GM18520 (cell line): ENCODE results near the gene FRAS1.
"Not testable (repeated sequence)": the region's sequence is repeated elsewhere in the genome, so short reads cannot be mapped to it uniquely, and the experiment has no call there.

Source experiments
- ATAC-seq: cut with Tn5 transposase; IDR thresholded peaks from one replicate; pipeline ENCODE4 v1.9.1; 2021; ENCODE audit not compliant: unreplicated experiment

The FRAS1 gene

GRCh38 chr4:78493731-78494130 is 436.6 kb downstream of the FRAS1 start:
- no peak for ATAC-seq

GRCh38 chr4:78496021-78496643 is 439.0 kb downstream of the FRAS1 start:
- no peak for ATAC-seq

- not testable (repeated sequence) for ATAC-seq
Observed at GRCh38 chr4:78506260-78506659, 449.1 kb downstream of the FRAS1 start.

- ATAC-seq: no peak
Observed at GRCh38 chr4:78509043-78509442, 451.9 kb downstream of the FRAS1 start.

- ATAC-seq: no peak
Observed at GRCh38 chr4:78510108-78510507, 453.0 kb downstream of the FRAS1 start.

- no peak for ATAC-seq
Observed at GRCh38 chr4:78510681-78511080, 453.6 kb downstream of the FRAS1 start.

GRCh38 chr4:78512357-78512920 is 455.3 kb downstream of the FRAS1 start:
- no peak for ATAC-seq

- no peak for ATAC-seq
Observed at GRCh38 chr4:78513411-78513975, 456.4 kb downstream of the FRAS1 start.

GRCh38 chr4:78517050-78517652 is 460.0 kb downstream of the FRAS1 start:
- ATAC-seq: no peak

- no peak for ATAC-seq
Observed at GRCh38 chr4:78518561-78518960, 461.4 kb downstream of the FRAS1 start.

- no peak for ATAC-seq
Observed at GRCh38 chr4:78519962-78520361, 462.8 kb downstream of the FRAS1 start.

- no peak for ATAC-seq
Observed at GRCh38 chr4:78520808-78521226, 463.7 kb downstream of the FRAS1 start.

GRCh38 chr4:78524009-78524408 is 466.9 kb downstream of the FRAS1 start:
- no peak for ATAC-seq

- no peak for ATAC-seq
Observed at GRCh38 chr4:78525559-78525958, 468.4 kb downstream of the FRAS1 start.

GRCh38 chr4:78527103-78527502 is 470.0 kb downstream of the FRAS1 start:
- ATAC-seq: no peak

- no peak for ATAC-seq
Observed at GRCh38 chr4:78527555-78527954, 470.4 kb downstream of the FRAS1 start.

- no peak for ATAC-seq
Observed at GRCh38 chr4:78528327-78528726, 471.2 kb downstream of the FRAS1 start.

GRCh38 chr4:78529569-78530209 is 472.6 kb downstream of the FRAS1 start:
- no peak for ATAC-seq

GRCh38 chr4:78532046-78532445 is 474.9 kb downstream of the FRAS1 start:
- no peak for ATAC-seq

- no peak for ATAC-seq
Observed at GRCh38 chr4:78533854-78534253, 476.7 kb downstream of the FRAS1 start.

GRCh38 chr4:78534286-78534955 is 477.3 kb downstream of the FRAS1 start:
- ATAC-seq: no peak
